ENCODE data around the gene HIVEP1. TPM values are rescaled to one million over a fixed set of nuclear protein-coding genes. Genes with fewer than 3 reads are reported as not detected.

Gene HIVEP1
- total RNA-seq, 2 donors from 2014 or later: 33.6 to 35.1 TPM

- Mint-ChIP-seq H3K9me3 (peaks cover under 1% of the 10 kb centered on the region), H3K4me1 (peaks cover 6% of the 10 kb centered on the region), H3K27ac (no peak overlapping the region), H3K36me3 (ENCODE audit: low read depth) (peaks cover 48% of the 10 kb centered on the region), H3K4me3 (no peak overlapping the region), H3K27me3 (ENCODE audit: insufficient read depth) (no peaks in the 10 kb centered on the region)
- TF ChIP-seq CTCF (conservative IDR thresholded peaks at IDR 0.05): no peak
- Histone ChIP-seq H3K27ac (ENCODE audit: low read depth, low read length) (no peak overlapping the region), H3K9me3 (ENCODE audit: control insufficient read depth, low read length) (peaks cover 6% of the 10 kb centered on the region), H3K27me3 (ENCODE audit: control insufficient read depth, insufficient read depth, low read length, poor library complexity, severe bottlenecking) (no peaks in the 10 kb centered on the region), H3K4me1 (ENCODE audit: control insufficient read depth, insufficient read depth, low read length) (no peaks in the 10 kb centered on the region), H3K36me3 (ENCODE audit: control insufficient read depth, insufficient read depth, low read length) (peaks cover 37% of the 10 kb centered on the region), H3K9ac (ENCODE audit: extremely low read depth, low read length, poor library complexity, severe bottlenecking) (no peak overlapping the region), H3K4me3 (ENCODE audit: low read length) (no peak overlapping the region)
- 94 to 100% methylated on average over 2 to 4 of the region's 4 CpGs for WGBS, 2 experiments (ENCODE audit: insufficient coverage in 1 of 2, insufficient read length in 1 of 2)
- no peak for DNase-seq
These were observed 12.8 kb downstream of the HIVEP1 start for GRCh38 chr6:12024699-12025434.

GRCh38 chr6:12026120-12026519 lies 14.0 kb downstream of the HIVEP1 start:
- Histone ChIP-seq H3K4me3 (ENCODE audit: low read length) (no peak overlapping the region), H3K4me1 (ENCODE audit: control insufficient read depth, insufficient read depth, low read length) (no peaks in the 10 kb centered on the region), H3K27me3 (ENCODE audit: control insufficient read depth, insufficient read depth, low read length, poor library complexity, severe bottlenecking) (no peaks in the 10 kb centered on the region), H3K36me3 (ENCODE audit: control insufficient read depth, insufficient read depth, low read length) (peaks cover 32% of the 10 kb centered on the region), H3K9me3 (ENCODE audit: control insufficient read depth, low read length) (peaks cover 14% of the 10 kb centered on the region), H3K9ac (ENCODE audit: extremely low read depth, low read length, poor library complexity, severe bottlenecking) (no peak overlapping the region), H3K27ac (ENCODE audit: low read depth, low read length) (no peak overlapping the region)
- Mint-ChIP-seq H3K27me3 (ENCODE audit: insufficient read depth) (no peaks in the 10 kb centered on the region), H3K9me3 (peaks cover 3% of the 10 kb centered on the region), H3K4me1 (peaks cover 11% of the 10 kb centered on the region), H3K27ac (no peak overlapping the region), H3K36me3 (ENCODE audit: low read depth) (peaks cover 44% of the 10 kb centered on the region), H3K4me3 (no peak overlapping the region)
- DNase-seq: no peak
- no peak for TF ChIP-seq CTCF (conservative IDR thresholded peaks at IDR 0.05)
- 96 to 100% methylated on average over 3 to 4 of the region's 4 CpGs for WGBS, 2 experiments (ENCODE audit: insufficient coverage in 1 of 2, insufficient read length in 1 of 2)

- no peak overlapping the region for H3K4me3 ChIP-seq (ENCODE audit: low read length)
- H3K9ac ChIP-seq (ENCODE audit: extremely low read depth, low read length, poor library complexity, severe bottlenecking): no peak overlapping the region
- 87% methylated on average over 1 of the region's 1 CpG; no CpG with 5 or more reads in 1 of the 2 experiments for WGBS, 2 experiments (ENCODE audit: insufficient coverage in 1 of 2, insufficient read length in 1 of 2)
- no peak overlapping the region for H3K27ac Mint-ChIP-seq
- no peak overlapping the region for H3K27ac ChIP-seq (ENCODE audit: low read depth, low read length)
- no peak for TF ChIP-seq CTCF (conservative IDR thresholded peaks at IDR 0.05)
- H3K36me3 ChIP-seq (ENCODE audit: control insufficient read depth, insufficient read depth, low read length): peaks cover 27% of the 10 kb centered on the region
- H3K9me3 ChIP-seq (ENCODE audit: control insufficient read depth, low read length): peaks cover 14% of the 10 kb centered on the region
- H3K27me3 ChIP-seq (ENCODE audit: control insufficient read depth, insufficient read depth, low read length, poor library complexity, severe bottlenecking): no peaks in the 10 kb centered on the region
- H3K27me3 Mint-ChIP-seq (ENCODE audit: insufficient read depth): no peaks in the 10 kb centered on the region
- peaks cover 3% of the 10 kb centered on the region for H3K9me3 Mint-ChIP-seq
- no peak overlapping the region for H3K4me3 Mint-ChIP-seq
- no peak for DNase-seq
- H3K4me1 Mint-ChIP-seq: peaks cover 12% of the 10 kb centered on the region
- H3K36me3 Mint-ChIP-seq (ENCODE audit: low read depth): peaks cover 43% of the 10 kb centered on the region
- no peaks in the 10 kb centered on the region for H3K4me1 ChIP-seq (ENCODE audit: control insufficient read depth, insufficient read depth, low read length)
These were observed 14.7 kb downstream of the HIVEP1 start for GRCh38 chr6:12026833-12027232.

All from endodermal cell (in vitro differentiated cells).